AG08395 (cell line): Measurements from ENCODE around the gene ENTPD7.
A peak's percentile ranks its signal among the peaks of the same experiment; 100 is the strongest.
"Not testable (repeated sequence)": the region's sequence is repeated elsewhere in the genome, so short reads cannot be mapped to it uniquely, and the experiment has no call there.

ENCODE experiments used
- DNase-seq: peaks from one replicate; pipeline ENCODE4 v3.0.0; 2012; ENCODE audit warnings: mixed read lengths, low spot score

Gene ENTPD7

GRCh38 chr10:99659031-99659867, at the start of gene ENTPD7:
TSS of gene ENTPD7 (plus strand) at chr10:99659509. CDS start at chr10:99659957, 448 bp downstream.
- DNase-seq, result peak; percentile 99

- no peak for DNase-seq
Observed at GRCh38 chr10:99610221-99610620, 49.1 kb upstream of the ENTPD7 start.

- DNase-seq, result no peak
Observed at GRCh38 chr10:99611326-99611725, 48.0 kb upstream of the ENTPD7 start.

- DNase-seq, result peak; percentile 82
Observed at GRCh38 chr10:99612167-99612831, 47.0 kb upstream of the ENTPD7 start.

GRCh38 chr10:99615426-99615825, 43.9 kb upstream of the ENTPD7 start:
- no peak for DNase-seq

GRCh38 chr10:99617696-99618095, 41.6 kb upstream of the ENTPD7 start:
- DNase-seq, result no peak

- DNase-seq, result no peak
Observed at GRCh38 chr10:99619090-99619800, 40.1 kb upstream of the ENTPD7 start.

- peak; percentile 96 for DNase-seq
Observed at GRCh38 chr10:99619851-99620710, 39.2 kb upstream of the ENTPD7 start, which contains the start of gene SLC25A28. TSS of gene SLC25A28 (minus strand) at chr10:99620439. CDS start at chr10:99620335, 104 bp downstream.

GRCh38 chr10:99620711-99621453, 38.4 kb upstream of the ENTPD7 start:
- peak; percentile 93 for DNase-seq

- DNase-seq, result no peak
Observed at GRCh38 chr10:99621454-99622251, 37.7 kb upstream of the ENTPD7 start.

GRCh38 chr10:99623919-99624318, 35.4 kb upstream of the ENTPD7 start:
- no peak for DNase-seq

GRCh38 chr10:99625124-99625523, 34.2 kb upstream of the ENTPD7 start:
- not testable (repeated sequence) for DNase-seq

- no peak for DNase-seq
Observed at GRCh38 chr10:99628923-99629624, 30.2 kb upstream of the ENTPD7 start.

- DNase-seq, result no peak
Observed at GRCh38 chr10:99629625-99629978, 29.7 kb upstream of the ENTPD7 start.

- DNase-seq, result peak; percentile 55
Observed at GRCh38 chr10:99630433-99630832, 28.9 kb upstream of the ENTPD7 start.

- no peak for DNase-seq
Observed at GRCh38 chr10:99630991-99631390, 28.3 kb upstream of the ENTPD7 start.

GRCh38 chr10:99631496-99631895, 27.8 kb upstream of the ENTPD7 start:
- DNase-seq, result peak; percentile 37

GRCh38 chr10:99633832-99634231, 25.5 kb upstream of the ENTPD7 start:
- DNase-seq, result no peak

GRCh38 chr10:99647601-99648151, 11.6 kb upstream of the ENTPD7 start:
- no peak for DNase-seq
